Smooth muscle cell of the brain vasculature (primary cell): ENCODE results near the gene GRHL3.
A peak's percentile ranks its signal among the peaks of the same experiment; 100 is the strongest.

Experiments
- DNase-seq: peaks from one replicate; pipeline ENCODE4 v3.0.0-alpha.2; 2012; ENCODE audit warnings: low read depth, low spot score

Gene GRHL3

DNA sequence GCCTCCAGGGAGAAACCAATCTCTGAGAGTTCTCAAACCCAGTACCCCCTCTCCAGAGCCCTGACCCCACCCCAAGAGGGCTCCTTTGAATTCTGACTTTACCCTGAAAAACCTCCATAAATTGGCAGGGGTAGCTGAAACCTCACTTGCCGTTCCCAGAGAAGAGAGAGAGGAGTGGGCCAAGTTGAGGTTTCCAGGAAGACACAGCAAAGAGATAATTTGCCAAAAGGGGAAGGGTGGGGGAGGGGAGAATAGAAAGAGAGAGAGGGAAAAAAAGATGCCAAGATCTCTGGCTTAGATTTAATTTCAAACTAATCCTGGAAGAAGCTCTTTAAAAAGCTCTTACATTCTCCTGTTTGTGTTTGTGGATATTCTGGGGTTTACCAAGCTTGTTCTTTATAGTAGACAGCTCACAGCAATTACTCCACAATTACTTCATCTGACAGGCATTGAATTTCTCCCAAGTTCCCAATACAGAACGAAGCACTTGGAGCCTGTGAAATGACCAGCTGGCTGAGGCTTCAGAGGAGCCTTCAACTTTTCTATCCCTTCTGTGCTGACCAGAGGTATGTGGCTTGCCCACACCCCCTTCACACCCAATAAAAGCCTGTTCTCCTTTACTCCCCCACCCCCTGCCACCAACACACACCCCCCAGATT is 1.1 kb upstream of the GRHL3 start:
- no peak for DNase-seq

DNA sequence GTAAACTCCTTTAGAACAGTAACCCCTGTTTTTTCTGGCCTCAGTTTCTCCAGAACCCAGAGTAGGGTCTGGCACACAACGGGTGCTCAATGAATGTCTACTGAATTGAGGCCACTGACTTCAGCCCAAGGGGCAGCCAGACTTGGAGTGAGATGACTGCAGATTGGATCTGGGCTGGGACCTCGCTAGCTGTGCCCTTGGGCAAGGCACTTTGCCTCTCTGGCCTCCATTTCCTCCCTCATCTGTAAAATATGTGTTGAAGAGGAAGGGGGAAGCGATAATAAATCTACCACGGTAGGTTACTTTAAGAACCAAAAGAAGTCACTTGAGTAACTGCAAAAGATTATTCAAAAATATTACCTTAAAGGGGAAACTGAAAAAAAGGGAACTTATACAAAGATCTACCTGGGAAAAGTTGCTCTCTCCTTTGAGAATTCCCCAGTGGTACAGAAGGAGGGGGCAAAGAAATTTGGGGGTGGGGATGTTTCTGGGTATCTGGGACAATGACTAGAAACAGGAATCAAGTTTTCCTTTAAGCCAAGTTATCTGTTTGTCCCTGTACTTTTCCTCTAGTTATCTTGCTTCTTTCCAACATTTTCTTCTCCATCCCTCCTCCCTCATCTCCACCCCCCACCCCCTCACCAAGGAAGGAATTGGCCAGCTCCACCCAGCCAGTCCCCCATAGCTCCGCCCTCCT is 394 bp upstream of the GRHL3 start:
- no peak for DNase-seq

- DNase-seq: no peak
Observed at GRCh38 chr1:24319962-24320361, 805 bp downstream of the GRHL3 start.

- no peak for DNase-seq
Observed at GRCh38 chr1:24321126-24321525, 2.0 kb downstream of the GRHL3 start.

DNA sequence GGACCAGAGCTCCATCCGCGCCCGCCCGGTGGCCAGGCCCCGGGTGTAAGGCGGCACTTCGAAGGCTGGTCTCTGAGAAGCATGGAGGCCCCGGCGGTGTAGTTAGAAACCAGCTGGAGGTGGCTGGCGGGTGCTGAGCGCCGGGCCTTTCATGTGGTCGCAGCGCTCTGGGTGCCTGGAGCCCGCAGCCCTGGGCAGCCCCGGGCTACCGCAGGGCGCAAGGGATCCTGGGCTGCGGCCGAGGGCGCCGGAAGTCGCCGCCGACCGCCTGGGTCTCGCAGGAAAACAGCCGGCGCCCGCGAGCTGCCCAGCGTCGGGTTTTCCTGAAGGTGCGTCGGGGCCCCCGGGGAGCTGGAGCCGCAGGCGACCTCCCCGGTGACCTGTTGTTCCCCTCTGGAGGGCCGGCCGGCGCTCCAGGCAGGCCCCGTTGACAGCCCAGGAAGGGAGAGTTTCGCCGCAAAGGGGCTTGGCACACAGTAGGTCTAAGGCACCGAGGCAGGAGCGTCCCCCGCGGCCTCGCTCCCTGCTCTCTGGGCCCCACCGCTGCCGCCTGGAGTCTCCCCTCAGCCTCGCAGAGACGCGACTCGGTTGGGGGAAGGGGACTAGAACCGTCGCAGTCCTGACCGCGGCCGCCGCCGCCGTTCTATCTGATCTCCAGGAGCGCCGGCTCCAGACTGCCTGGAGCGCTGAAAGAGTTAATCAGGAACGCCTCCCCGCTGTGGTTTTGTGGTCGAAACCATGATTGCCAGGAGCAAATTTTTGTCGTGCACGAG is 2.7 kb downstream of the GRHL3 start:
- DNase-seq: no peak

DNA sequence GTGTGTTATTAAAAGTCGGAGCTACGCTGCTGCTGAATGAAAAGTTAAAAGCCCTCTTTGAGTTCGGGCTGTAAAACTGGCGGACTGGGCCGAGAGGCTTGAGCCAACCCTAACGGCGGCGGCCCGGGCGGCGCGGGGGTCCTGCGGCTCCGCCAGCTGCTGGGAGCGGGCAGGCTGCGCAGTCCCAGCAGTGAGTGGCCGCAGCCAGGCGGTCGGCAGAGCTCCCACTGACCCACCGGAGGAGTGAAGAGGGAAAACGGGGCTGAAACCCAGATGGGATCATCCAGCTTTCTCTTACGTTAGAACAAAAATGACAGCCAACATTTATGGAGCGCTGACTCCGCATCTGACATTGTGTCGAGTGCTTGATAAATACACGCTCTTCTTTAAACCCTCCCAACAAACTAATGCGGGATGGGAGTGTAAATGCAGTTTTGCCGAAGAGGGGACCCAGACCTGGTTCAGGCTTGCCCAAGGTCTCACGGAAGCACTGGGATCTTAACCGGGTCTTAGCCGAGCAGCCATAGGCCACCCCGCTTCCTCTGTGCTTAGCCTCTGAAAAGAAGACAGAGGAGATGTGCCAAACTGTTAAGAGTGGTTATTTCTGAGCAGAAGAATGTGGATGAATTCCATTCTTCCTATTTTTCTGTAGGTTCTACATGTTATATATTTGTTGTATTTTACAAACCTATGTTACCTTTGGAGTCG is 3.5 kb downstream of the GRHL3 start:
- DNase-seq: no peak

- DNase-seq: no peak
Observed at GRCh38 chr1:24323281-24323680, 4.1 kb downstream of the GRHL3 start.

- DNase-seq: no peak
Observed at GRCh38 chr1:24324903-24325302, 5.7 kb downstream of the GRHL3 start.

DNA sequence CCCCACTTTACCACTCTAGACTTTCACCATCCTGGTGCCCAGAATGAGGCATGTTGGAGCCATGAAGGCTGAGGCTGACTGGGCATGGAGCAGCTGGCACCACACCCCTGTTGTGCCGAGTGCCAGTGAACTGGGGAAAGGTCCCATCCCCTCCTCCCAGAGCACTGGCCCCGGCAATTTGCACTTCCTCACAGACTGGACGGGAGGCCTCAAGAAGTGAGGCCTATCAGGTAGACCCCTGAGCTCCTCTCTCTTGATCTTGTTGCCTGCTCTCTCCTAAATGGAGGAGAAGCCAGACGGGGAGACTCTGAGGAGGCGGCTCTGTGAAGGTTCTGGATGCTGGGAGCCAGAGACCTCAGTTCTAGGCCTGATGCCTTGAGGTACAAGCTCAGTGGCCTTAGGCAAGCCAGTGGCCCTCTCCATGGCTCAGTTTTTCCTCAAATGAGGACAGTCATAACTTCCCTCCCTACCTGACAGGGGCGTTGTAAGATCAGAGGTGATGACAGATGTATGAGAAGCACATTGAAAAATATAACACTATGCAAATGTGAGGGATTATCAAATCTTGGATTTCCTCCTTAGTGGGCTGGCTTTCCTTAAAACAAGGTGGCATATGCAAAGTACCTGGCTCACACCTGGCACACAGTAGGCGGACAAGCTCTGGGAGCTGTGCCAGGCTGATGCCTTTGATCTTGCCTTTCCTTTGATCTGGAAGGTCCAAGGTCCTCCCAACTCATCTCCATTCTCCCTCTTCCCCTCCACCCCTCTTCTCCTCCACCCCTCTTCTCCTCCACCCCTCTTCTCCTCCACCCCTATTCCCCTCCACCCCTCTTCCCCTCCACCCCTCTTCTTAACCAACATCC is 6.7 kb downstream of the GRHL3 start:
- DNase-seq: no peak

DNA sequence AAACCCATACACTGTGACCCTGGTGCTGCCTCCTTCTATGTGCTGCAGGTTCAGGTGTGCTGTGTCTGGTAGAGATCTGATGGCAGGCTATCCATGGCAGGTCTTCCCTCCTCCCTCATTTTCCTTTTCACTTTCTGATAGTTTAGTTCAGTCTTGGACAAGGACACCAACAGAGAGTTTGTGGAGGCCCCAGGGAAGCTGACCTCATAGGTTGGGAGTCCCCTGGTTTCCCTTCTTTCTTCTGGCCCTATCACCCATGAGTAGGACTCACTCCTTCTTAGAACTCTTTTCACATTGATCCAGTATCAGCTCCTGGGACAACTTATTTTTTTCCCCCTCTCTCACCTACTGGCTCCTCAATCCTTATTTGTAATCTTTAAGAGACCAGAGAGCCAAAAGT is 8.3 kb downstream of the GRHL3 start:
- DNase-seq: no peak

GRCh38 chr1:24327891-24328290 is 8.7 kb downstream of the GRHL3 start:
- DNase-seq: no peak

GRCh38 chr1:24329331-24329730 is 10.2 kb downstream of the GRHL3 start:
- DNase-seq: no peak

GRCh38 chr1:24329797-24330543 is 10.8 kb downstream of the GRHL3 start:
- DNase-seq: peak; percentile 23

DNA sequence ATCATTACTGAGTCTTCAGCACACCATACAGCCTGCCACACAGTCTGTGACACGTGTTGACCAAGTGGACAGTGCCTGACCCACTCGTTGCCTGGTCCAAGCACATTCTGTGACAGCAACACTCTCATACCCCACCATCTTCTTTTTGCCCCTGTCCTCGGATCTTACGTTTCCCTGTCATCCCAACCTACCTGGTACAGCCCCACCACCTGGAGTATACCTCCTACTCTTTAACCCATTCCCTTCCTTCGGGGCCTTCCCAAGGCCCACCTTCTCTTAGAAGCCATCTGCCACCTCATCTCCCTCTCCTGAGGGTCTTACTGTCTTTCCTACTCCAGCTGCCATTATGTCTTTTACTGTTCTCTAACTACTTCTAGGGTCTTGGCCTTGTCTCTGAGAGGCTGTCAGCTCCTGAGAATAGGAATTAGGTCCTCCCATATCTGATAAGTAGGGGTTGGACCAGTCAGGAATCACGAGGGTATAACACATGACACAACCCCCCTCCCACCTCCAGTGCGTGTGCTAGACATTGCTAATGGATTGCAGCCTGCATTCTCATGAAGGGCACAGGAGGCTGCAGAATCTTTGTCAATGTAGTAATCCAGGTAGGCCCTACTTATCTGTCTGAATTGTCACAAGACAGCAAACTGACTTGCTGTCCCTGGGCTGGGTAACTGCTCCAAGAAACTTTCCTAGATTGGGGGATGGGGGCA is 13.0 kb downstream of the GRHL3 start:
- DNase-seq: no peak

DNA sequence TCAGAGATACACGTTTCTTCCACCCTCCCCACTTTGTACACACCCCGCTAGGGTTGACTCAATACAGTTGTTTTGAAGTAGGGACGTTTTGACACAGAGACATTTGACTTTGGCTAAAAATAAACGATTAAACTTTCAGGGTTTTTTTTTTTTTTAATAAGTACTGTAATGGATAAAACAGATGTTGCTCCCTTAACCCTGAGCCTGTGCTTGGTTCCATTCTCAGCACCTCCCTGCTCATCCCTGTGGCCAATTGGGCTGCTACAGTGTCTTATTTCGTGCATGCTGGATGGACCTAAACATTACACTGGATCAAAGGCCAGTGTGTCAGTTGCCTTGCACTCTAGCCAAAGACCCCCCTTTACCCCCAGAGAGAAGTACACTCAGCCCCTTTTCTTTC is 16.9 kb downstream of the GRHL3 start:
- no peak for DNase-seq

GRCh38 chr1:24337455-24337854 is 18.3 kb downstream of the GRHL3 start:
- DNase-seq: no peak

DNA sequence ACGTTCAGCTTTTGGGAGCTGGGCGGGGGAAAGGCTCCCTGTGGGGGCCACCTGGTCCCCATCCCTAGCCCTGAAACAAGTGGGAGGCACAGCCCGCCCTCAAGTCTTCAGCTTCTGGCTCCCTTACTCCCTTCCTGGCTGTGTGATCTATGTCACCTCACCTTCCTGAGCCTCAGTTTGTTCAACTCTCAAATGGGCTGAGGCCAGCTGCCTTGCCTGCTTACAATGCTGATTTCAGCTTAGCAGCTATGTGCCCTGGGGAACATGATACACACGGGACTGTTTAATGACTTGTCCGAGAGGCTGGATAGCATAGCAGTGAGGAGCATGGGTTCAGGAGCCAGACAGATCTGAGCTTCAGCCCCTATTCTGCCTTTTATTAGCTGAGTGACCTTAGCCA is 19.3 kb downstream of the GRHL3 start:
- no peak for DNase-seq

GRCh38 chr1:24339996-24340395 is 20.8 kb downstream of the GRHL3 start:
- no peak for DNase-seq

GRCh38 chr1:24340770-24341169 is 21.6 kb downstream of the GRHL3 start:
- DNase-seq: no peak

- no peak for DNase-seq
Observed at GRCh38 chr1:24341260-24341659, 22.1 kb downstream of the GRHL3 start.
